Non-pigmented ciliary epithelial cell (primary cell): ENCODE data around the gene NOL4L.

ENCODE experiments used
- DNase-seq: peaks from one replicate; pipeline ENCODE4 v3.0.0-alpha.2; 2010; ENCODE audit warnings: low read depth

Gene NOL4L, protein sequence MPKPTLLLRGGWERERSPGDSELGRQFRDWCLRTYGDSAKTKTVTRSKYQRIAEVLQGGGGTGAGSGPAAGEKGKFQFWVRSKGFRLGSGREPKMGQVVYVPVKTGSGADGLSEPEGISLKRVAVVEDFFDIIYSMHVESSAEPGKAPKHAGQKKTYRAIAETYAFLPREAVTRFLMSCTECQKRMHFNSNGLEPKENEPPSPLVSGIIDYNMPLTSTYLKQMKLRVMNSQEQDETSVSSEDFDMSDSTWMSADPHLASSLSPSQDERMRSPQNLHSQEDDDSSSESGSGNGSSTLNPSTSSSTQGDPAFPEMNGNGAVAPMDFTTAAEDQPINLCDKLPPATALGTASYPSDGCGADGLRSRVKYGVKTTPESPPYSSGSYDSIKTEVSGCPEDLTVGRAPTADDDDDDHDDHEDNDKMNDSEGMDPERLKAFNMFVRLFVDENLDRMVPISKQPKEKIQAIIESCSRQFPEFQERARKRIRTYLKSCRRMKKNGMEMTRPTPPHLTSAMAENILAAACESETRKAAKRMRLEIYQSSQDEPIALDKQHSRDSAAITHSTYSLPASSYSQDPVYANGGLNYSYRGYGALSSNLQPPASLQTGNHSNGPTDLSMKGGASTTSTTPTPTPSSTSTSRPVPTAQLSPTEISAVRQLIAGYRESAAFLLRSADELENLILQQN

GRCh38 chr20:32585011-32585585 lies at the start of gene NOL4L:
Gene NOL4L (minus strand): TSS chr20:32585333. CDS start chr20:32584890, 443 bp downstream.
- DNase-seq = no peak

DNA sequence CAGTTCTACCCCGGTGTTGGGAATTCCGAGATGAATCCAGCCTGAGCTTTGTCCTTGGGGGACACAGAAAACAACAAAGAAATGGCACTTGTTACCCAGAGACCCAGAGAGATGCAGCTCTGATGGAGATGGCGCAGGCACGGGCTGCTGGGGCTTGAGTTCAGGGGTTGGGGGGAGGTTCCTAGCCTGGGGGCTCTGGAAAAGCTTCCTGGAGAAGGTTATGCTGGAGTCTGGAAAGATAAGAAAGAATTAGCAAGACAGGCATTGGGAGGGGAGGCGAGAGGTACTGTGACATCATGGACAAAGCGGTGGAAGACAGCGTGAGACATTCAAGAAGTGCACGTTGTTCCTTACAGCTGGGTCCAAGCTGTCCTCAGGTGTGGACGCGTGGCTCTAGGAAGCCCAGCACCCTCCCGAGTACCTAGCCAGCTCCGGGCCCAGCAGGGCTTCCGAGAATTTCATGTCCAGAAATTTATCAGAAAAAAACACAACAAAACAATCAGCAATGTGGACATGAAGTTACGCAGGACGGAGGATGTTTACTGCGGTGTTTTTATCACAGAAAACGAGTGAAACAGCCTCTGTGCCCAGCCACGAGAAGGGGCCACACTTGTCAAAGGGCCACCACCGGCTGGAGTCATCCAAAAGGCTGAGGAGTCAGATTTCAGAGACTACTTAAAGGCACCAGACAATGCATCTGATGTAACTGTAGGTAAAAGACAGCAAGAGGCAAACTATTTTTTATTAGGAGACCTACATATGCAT lies 49.1 kb upstream of the NOL4L start:
- DNase-seq = no peak

DNA sequence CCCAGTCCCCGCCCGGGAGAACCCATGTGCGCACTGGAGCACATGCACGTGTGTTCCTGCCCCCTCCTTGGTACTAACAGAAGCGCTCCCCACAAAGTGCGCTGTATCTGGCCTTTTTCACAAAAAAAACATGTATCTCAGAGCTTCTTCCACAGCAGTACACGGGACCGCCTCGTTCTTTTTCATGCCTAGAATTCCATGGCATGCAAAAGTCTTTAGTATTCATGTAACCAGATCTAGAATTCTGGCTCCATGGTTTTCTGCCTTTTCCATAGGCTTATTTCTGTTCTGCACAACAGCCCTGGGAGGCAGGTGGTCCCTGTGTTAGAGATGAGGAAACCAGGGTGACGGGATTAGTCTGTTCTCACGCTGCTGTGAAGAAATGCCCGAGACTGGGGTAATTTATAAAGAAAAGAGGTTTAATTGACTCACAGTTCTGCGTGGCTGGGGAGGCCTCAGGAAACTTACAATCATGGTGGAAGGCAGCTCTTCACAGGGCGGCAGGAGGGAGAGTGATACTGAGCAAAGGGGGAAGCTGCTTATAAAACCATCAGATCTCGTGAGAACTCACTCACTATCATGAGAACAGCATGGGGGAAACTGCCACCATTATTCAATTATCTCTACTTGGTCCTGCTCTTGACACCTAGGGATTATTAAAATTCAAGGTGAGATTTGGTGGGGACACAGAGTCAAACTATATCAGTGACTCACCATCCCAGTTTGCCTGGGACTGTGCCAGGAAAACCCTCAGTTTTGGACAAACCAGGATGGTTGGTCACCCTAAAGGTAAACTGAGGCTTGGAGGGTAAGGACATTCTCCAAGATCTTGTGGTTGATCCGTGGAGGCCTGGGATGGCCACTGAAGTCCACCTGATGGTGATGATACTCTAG lies 47.6 kb upstream of the NOL4L start:
- DNase-seq = no peak

DNA sequence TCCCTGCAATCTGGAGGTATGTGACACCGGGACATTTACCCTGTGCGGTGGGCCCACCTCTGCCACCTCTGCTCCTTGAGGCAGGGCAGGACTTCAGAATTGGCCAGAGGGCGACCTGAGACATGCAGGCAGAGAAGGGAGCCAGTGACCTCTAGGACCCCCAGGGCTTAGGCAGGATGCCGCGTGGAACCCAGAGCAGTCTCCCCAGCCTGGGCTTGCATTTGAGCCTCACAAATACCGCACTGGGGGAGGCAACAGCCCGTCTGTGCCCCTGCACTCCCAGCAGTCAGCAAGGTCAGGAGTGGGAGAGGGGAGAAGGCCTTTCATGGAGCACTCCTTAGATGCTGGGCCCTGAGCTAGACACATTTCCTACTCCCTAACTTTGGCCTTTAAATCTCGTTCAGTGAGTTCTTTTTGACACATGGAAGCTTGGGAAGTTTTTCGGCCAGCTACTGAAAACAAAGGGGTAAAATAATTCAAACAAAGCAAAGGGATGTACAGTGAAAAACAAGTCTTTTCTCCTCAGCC lies 46.9 kb upstream of the NOL4L start:
- DNase-seq = no peak

- no peak for DNase-seq
These were observed 44.7 kb upstream of the NOL4L start for GRCh38 chr20:32629813-32630212.

DNA sequence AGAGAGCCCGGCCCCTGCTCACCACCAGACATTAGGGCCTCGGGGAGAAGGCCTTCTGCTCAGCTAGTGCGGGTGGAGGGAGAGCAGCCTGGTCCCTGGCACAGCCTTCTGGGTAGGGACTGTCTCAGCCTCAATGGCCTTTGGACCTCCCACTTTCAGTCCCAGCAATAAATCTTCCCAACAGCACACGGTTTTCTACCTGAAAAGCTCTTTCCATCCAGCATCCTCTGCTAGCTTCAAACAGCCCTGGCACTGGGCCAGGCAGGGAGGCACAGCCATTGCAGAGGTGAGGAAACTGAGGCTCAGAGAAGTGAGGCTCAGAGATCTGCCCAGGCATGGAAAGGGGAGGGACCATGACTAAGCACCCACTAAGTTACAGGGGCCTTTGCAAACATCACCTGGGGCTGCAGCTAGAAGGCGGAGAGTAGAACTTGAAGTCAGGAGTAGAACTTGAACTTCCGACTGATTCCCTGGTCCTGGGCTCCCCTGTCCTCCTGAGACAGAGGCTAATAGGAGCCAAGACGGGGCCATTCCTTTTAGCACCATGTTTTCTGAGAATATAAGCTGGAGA lies 43.9 kb upstream of the NOL4L start:
- DNase-seq = no peak

DNA sequence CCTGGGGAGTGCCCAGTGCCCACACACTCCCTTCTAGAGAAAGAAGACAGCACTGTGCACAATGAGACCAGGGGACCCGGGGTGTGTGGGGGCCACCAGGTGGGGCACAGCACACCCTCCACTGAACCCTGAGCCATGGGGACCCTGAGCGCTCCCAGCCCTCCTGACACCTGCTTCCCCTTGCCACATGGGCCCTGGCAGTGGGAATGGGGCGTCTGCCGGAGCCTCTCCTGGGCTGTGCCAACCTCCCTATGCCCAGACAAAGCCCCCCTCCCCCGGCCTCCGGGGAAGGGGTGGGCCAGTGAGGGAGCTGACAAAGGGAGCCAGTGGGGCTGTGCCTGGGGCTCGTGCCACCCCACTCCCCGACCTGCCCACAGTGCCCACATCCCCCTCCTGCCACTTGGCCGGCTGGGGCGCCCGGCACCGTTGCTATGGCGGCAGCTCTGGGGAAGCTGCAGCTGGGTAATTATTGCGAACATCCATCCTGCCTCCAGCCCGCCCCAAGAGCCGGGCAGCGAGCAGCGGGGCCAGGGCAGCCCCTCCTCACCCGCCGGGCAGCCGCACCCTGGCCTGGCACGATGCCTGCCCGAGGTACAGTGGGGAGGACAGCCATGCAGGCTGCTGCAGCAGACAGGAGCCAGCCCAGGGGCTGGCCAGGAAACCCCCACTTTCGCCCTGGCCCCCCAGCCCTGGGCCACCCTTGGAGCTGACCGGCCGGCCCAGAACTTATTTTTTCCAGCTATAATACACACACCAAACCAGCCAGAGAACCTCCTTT lies 41.9 kb upstream of the NOL4L start:
- no peak for DNase-seq

- DNase-seq = no peak
These were observed 41.3 kb upstream of the NOL4L start for GRCh38 chr20:32626407-32626806.

DNA sequence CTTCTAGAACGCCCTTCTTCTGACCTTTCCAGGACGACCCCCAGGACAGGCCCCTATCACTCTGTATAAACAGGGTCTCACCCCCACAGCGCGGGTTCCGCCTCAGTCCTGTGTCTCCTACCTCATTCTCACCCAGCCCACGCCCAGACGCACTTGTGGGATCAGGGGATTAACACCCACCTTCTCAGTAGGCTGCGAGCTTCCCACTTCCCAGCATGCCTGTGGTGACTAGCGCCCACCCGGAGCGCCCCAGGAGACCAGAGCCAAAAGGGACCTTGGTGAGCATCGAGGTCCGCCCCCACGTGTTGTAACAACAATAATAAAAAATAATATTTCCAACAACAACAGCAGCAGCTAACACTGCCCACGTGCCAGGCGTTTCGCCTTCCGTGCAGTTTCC lies 40.9 kb upstream of the NOL4L start:
- no peak for DNase-seq

- no peak for DNase-seq
These were observed 39.7 kb upstream of the NOL4L start for GRCh38 chr20:32624687-32625345.

DNA sequence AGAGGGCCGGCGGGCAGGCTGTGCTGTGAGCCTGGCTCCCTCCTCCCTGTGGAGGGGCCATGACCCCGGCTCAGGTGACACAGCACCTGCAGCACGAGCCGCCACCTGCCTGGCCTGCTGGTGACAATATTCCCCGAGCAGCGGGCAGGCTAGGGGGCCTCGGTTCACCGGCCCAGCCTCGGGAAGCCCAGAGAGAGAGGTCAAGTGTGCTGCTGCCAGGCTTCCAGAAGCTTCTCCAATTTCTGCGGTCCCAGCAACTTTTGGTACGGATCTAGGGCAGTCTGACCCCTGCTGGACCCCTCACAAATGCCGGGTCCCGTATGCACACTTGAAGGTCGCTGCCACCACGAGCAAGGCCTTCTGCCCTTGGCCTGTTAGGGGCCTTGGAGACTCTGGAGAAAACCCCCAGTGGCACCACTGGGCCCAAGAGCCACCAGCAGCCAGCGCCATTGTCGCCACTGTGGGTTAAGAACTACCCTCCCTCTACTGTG lies 38.6 kb upstream of the NOL4L start:
- no peak for DNase-seq

GRCh38 chr20:32622585-32623468 lies 37.7 kb upstream of the NOL4L start:
- DNase-seq = no peak

DNA sequence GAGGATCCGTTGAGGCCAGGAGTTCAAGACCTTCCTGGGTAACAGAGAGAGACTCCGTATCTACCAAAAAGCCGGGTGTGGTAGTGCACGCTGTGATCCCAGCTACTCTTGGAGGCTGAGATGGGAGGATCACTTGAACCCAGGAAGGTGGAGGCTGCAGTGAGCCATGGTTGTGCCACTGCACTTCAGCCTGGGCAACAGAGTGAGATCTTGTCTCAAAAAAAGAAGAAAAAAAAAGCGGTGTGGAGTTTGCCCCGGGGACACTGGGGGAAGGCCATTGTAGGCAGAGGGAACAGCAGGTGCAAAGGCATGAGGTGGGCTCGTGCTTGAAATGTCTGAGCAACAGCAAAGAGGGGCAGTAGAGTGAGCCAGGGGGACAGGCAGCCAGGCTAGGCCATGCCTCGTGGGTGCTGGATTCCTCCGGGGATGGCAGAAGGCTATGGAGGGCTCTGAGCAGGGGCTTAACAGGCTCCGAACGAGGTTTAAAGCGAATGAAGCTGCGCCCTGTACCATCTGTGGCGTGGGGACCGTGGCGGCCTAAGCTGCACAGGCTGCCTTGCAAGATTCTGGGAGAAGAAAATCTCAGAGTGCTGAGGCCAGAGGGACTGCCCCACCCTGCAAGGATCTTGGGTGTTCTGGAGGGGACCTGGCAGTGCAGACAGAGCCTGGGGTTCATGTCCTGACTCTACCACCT lies 36.9 kb upstream of the NOL4L start:
- no peak for DNase-seq

- DNase-seq = no peak
These were observed 36.1 kb upstream of the NOL4L start for GRCh38 chr20:32621071-32621890.

- no peak for DNase-seq
These were observed 34.5 kb upstream of the NOL4L start for GRCh38 chr20:32619586-32619985.

DNA sequence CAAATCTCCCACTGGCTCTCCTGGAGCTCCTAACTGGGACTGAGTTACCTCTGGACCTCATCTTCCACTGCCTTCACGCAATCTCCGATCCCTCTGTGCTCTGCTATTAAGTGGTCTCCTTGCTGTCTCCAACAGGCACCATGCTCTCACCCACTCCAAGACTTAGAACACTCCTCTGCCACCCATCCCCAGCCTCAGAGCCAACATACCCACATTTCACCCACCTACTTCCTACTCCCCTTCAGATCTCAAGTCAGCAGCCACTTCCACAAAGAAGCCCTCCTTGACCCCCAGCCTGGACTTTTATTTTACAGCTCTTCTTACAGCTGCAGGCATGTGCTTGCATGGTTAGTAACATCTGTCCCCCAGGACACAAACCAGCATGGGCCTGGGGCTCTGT lies 29.6 kb upstream of the NOL4L start:
- DNase-seq = no peak

DNA sequence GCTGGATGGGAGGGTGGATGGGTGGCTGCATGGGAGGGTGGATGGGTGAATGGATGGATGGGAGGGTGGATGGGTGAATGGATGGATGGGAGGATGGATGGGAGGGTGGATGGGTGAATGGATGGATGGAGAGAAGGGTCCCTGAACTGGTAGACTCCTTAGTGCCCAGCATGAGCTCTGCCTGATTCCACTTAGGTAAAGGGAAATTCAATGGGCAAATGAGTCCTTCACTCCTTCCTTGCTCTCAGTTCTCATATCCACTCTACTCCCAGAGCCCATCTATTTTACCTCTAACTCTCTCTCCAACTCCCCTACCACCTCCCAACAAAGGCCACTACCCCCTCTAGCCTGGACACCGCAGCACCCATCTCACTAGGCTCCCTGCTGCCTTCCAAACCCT lies 29.2 kb upstream of the NOL4L start:
- no peak for DNase-seq
